NCI-H446 (cell line): ENCODE data around the gene CLTB.
"Not testable (repeated sequence)": the region's sequence is repeated elsewhere in the genome, so short reads cannot be mapped to it uniquely, and the experiment has no call there.

ENCODE experiments used
- DNase-seq, 2 experiments: peaks; one replicate each; lab custom pipeline; 2025; lab: John Stamatoyannopoulos, UW

CLTB gene

GRCh38 chr5:176415952-176416924, at the start of gene CLTB:
TSS of gene CLTB (minus strand) at chr5:176416539. CDS start at chr5:176416363, 176 bp downstream.
- DNase-seq: peak in 1 of 2 experiments; percentile 88

- DNase-seq: no peak
Observed at GRCh38 chr5:176463113-176463764, 46.9 kb upstream of the CLTB start.

- DNase-seq: no peak
Observed at GRCh38 chr5:176461349-176461748, 45.0 kb upstream of the CLTB start.

- no peak for DNase-seq
Observed at GRCh38 chr5:176458904-176459561, 42.7 kb upstream of the CLTB start.

- DNase-seq: no peak
Observed at GRCh38 chr5:176454724-176455394, 38.5 kb upstream of the CLTB start.

GRCh38 chr5:176450077-176450476, 33.7 kb upstream of the CLTB start:
- no peak for DNase-seq

- DNase-seq: peak; percentile 94 to 98
Observed at GRCh38 chr5:176447978-176448608, 31.8 kb upstream of the CLTB start, which contains the start of gene FAF2. TSS of gene FAF2 (plus strand) at chr5:176448385. CDS start at chr5:176448408, 23 bp downstream.

GRCh38 chr5:176447591-176447977, 31.2 kb upstream of the CLTB start:
- peak in 1 of 2 experiments; percentile 48 for DNase-seq

GRCh38 chr5:176446884-176447590, 30.7 kb upstream of the CLTB start:
- DNase-seq: no peak

GRCh38 chr5:176446028-176446665, 29.8 kb upstream of the CLTB start:
- no peak for DNase-seq

- DNase-seq: no peak
Observed at GRCh38 chr5:176444742-176445141, 28.4 kb upstream of the CLTB start.

- not testable (repeated sequence) for DNase-seq
Observed at GRCh38 chr5:176442911-176443310, 26.6 kb upstream of the CLTB start.

- DNase-seq: no peak
Observed at GRCh38 chr5:176441921-176442323, 25.6 kb upstream of the CLTB start.

- DNase-seq: no peak
Observed at GRCh38 chr5:176440927-176441706, 24.8 kb upstream of the CLTB start.

GRCh38 chr5:176438959-176439757, 22.8 kb upstream of the CLTB start:
- DNase-seq: no peak

- DNase-seq: no peak
Observed at GRCh38 chr5:176436656-176437055, 20.3 kb upstream of the CLTB start.

- DNase-seq: no peak
Observed at GRCh38 chr5:176432707-176433106, 16.4 kb upstream of the CLTB start.

GRCh38 chr5:176429972-176430371, 13.6 kb upstream of the CLTB start:
- DNase-seq: no peak

- no peak for DNase-seq
Observed at GRCh38 chr5:176427971-176428370, 11.6 kb upstream of the CLTB start.
